Cardiac septum (tissue), 1 donor: ENCODE data around the gene FBXO9. TPM values are rescaled to one million over a fixed set of nuclear protein-coding genes. Genes with fewer than 3 reads are reported as not detected.

Source experiments
- DNase-seq: peaks from one replicate; pipeline ENCODE4 v3.0.0-alpha.2; 2020; ENCODE audit warnings: low spot score
- intact Hi-C: fragments of 100-400 bp; cut with DNase I; formaldehyde crosslinking; loops from one replicate; pipeline ENCODE4 v1.14.0; 2022
- total RNA-seq: library from RNA; stranded (reverse); fragmentation: NEBNext Ultra II Directional; extraction: Animal tissue kit (Norgen Biotek cat#: 25700); gene quantifications from one replicate; pipeline ENCODE4 v1.2.1, GENCODE V29; 2021
- donor health status: DM: no; HTN: no; CAD: no.

FBXO9 gene
- total RNA-seq, 1 donor from 2014 or later = 96.4 TPM

DNA sequence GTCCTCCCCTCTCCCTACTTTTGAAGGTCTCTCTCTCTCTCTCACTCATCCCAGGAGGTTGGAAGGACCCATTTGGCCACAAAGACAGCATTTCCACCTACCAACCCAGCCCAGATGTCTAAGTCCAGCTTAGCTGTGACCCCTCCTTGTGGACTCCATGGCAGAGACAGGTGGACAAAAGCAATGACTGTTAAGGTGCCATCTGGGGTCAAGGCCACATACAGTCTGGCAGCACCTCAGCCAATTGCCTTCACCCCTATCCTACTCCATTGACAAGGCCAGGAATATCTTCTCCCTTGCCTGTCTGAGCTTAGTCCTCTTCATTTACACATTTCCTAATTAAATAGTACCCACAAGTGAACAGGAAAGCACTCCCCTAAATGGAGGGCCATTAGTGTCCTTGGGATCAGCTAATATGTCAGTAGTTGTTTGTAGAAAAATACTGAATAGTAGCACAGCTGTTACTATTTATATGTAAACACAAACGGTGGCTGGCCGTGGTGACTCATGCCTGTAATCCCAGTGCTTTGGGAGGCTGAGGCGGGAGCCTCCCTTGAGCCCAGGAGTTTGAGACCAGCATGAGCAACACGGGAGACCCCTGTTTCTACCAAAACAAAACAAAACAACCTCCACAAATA is 54.7 kb downstream of the FBXO9 start:
- DNase-seq = no peak
- intact Hi-C loops = no loop called here

DNA sequence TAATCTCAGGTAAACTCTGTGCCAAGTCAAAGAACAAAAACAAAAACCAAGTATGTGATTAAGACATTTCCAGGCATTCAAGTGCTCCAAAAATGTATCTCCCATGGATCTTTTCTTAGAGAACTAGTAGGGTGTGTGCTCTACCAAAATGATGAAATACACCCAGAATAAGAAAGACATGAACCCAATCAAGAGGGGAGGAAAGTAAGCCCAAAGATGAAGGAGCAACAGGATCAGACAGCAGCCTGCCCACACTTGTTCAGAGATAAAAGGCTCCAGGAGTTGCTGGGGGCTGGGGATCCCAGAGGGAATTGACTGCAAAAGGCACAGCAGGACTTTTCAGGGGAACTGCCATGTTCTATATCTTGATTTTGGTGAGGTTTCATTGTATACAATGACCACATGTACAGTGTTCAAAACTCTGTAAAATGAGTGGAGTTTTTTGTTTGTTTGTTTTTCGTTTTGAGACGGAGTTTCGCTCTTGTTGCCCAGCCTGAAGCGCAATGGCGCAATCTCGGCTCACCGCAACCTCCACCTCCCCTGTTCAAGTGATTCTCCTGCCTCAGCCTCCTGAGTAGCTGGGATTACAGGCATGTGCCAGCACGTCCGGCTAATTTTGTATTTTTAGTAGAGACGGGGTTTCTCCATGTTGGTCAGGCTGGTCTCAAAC is 59.1 kb downstream of the FBXO9 start:
- no peak for DNase-seq
- intact Hi-C loops = no loop called here

DNA sequence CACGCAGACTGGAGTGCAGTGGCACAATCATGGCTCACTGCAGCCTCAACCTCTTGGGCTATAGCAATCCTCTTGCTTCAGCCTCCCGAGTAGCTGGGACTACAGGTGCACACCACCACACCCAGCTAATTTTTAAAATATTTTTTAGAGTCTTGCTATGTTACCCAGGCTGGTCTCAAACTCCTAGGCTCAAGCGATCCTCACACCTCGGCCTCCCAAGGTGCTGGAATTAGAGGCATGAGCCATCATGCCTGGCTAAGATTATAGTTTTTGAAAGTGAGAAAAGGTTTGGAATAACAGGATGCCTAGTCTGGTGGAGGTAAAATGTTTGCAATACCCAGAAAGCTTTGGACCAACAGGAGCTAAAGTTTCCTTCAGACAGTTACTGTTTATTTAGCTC is 60.1 kb downstream of the FBXO9 start:
- intact Hi-C loops = no loop called here
- DNase-seq = no peak

DNA sequence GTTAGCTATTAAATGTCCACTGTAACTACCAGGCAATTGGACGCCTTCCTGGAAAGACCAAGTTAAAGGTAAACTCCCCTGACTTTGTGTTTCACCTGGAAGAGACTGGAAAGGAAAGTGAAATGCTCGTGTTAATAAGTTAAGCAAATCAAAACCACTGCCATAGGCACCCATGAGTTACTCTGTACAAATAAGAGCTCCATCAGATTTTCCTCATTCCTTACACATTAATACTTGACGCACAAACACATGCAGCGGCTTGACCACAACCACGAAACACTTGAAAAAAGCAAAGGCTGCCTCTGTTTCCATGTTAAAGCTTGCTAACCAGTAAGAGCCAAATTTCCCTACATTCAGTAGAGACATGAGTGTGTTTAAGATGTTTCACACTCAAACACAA is 63.6 kb downstream of the FBXO9 start:
- intact Hi-C loops = no loop called here
- no peak for DNase-seq

DNA sequence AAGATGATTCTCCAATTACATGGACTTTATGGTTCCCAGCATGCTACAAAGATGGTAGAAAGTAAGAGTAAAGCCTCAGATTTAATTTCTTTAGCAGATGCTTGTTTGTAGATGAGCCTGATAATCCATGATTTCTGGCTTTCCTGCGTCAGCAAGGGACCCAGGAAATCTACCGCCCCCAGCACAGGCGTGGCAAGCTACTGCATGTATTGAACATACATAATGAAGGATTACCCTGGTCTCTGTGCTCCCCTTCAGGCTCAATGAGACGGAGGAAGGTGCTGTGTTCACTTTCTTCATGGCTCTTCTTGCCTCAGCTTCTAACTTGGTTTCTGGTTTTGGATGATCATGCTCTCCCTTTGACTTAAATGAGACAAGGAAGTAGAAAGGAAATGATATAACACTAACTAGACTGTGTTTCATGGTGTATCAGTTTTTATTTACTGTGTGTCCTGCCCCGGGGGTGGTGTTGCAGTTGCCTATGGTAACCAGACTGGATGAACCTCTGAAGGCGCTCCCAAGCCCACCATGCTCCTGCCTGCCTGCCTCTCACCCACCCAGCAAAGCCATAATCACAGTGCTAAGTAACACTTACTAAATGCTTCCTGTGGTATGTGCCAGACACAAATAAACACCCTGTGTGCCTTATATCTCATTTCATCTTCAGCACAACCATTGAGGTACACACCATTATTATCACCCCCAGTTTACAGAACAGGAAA is 65.5 kb downstream of the FBXO9 start:
- intact Hi-C loops = no loop called here

DNA sequence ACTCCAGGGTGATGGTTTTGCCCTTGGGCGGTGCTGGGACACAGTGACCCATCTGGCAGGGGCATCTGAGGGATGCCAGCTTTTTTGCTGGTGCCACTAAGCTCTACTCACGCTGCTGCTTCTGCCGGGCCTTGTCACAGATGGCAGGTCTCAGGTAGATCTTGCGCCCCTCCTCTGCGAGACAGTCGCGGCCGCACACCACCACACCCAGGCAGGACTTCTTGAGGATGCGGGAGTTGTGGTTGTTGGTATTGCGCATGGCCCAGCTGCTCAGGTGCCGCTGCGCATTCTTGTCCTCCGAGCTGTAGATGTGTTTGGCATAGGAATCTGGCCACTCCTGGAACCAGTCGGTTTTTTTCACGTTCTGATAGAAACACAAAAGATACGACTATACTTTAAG is 68.8 kb downstream of the FBXO9 start:
- intact Hi-C loops = no loop called here
- DNase-seq = no peak

More for the DNA sequence above, 65.5 kb downstream of the FBXO9 start:
- no peak for DNase-seq

DNA sequence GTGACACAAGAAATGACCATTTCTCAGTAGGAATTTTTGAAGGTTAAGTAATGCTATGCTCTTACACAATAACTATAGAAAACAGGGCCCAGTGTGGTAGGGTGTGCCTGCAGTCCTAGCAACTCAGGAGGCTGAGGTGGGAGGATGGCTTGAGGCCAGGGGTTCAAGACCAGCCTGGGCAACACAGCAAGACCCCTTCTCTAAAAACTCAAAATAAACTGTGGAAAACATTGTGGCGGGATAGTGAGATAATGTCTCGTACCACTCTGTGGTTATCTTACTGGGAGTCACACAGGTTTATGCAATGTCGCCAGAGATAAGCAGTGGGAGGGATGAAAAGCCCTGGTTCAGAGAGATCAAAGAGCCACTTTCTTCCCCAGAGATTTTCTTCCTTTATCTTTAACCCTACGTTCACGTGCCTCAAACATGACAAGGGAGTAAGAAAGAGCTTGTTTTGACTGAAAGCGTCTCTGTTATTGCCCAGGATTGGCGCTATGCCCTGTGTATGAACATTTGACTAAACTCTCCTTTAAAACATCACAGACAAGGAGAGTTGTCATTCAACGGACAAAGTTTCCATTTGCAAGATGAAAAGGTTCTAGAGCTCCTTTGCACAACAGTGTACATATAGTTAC is 69.5 kb downstream of the FBXO9 start:
- intact Hi-C loops = no loop called here
- no peak for DNase-seq

DNA sequence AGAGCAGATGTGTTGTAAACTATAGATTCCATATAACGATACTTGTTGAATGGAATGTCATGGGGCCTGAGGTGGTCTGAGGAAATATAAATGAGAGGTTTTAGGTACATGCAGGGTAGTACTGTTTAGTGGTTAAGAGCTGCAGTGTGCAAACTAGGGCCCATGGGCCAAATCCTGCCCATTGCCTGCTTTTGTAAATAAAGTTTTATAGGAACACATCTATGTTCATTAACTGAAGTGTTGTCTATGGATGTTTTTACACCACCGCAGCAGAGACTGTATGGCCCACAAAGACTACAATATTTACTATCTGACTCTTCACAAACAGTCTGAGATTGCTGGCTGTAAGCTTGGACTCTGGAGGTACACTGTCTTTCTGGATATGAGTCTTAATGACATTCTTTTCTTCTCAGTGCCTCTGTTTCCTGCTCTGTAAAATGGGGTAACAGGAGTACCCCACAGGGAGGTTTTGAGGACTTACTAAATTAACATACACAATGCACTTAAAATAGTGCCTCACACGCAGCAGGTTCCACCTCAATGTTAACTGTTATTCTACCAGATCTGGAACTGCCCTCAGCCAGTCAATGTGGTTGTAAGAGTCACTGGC is 70.9 kb downstream of the FBXO9 start:
- intact Hi-C loops = no loop called here
- no peak for DNase-seq

DNA sequence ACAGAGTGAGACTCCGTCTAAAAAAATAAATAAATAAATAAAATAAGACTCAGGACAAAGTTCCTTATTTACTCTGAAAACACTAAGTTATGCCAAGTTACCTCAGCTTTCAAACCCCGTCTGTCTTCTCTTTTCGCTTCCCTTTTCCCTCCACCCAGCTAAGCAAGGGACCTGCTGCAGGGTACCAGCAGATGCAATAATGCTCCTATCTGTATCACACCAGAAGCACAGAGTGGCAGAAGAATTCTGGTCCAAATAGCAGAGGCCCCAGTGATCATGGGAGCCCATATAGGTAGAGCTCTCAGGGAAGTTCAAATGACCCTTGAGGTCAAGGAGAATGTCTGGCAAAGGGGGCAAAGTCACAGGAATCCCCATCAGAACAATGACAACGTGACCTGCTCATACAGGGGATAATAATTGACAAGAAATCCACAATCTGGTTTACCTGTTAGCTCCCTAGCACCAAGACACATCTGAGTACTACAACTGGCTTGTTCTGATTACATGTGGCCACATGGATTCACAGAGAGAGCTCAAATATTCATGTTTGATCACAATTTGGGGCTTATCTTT is 74.7 kb downstream of the FBXO9 start:
- intact Hi-C loops = no loop called here
- no peak for DNase-seq

DNA sequence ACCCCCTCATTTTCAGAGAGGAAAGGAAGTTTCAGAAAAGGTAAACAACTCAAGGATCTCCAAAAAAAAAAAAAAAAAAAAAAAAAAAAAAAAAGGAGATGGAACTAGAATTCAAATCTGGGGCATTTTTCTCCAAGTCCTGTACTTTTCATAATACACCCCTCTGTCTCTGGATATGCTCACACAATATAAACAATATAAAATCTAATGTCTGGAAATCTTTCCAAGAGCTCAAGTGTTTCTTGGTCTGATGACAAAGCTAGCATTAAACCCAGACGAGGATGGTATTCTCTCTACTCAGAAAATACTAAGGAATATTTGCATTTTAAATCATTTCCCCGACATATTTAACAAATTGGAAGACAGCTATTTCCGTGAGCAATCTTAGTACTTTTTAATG is 77.6 kb downstream of the FBXO9 start:
- intact Hi-C loops = no loop called here
- no peak for DNase-seq

DNA sequence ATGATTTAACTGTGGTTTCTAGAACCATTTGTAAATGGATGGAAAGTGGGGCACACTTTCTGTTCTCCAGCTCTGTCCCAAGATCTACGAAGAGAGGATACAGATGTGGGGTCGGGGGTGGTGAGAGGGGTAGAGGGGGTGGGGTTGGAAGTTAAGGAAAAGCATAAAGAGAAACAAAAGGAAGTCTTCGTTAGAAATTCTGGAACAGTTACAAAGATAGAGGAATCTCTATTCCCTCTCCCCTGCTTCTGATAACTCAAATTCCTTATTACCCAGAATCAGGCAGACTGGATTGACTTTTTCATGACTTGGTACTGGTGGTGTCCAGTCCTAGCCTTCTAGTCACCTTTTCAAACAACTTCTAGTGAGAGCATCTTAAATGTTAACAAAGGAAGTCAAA is 78.5 kb downstream of the FBXO9 start:
- intact Hi-C loops = no loop called here
- DNase-seq = no peak

DNA sequence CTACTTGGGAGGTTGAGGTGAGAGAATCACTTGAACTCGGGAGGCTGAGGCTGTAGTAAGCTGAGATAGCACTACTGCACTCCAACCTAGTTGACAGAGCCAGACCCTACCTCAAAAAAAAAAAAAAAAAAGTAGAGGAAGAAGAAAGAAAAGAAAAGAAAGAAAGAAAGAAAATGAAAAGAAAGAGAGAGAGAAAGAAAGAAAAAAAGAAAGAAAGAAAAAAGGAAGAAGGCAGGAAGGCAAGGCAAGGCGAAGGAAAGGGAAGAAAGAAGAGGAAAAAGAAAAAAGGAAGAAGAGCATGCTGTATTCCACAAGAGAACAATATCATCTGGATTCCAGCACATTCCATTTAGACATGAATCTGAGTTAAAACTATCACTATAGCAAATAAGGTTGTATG is 79.6 kb downstream of the FBXO9 start:
- DNase-seq = no peak
- intact Hi-C loops = no loop called here

DNA sequence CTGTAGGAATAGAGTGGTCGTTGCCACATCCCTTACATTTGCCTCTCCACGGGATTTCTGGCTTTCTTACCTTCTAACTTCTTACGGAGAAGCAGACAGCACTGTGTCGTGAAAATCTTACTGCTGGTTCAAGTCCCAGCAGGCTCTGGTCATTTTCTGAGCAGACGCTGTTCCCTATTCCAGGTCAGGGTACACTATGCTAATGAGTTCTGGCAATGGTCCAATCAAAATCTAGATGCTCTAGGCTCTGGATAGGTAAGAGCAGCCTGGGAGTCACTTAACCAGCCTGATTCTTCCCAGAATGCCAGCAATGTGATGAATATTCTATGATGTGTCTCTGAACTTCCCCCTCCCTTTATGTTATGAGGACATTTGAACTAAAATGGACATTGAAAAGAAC is 83.5 kb downstream of the FBXO9 start, which contains the start of gene GCM1:
Gene GCM1 (minus strand): TSS at position 158 of the 400 bp plus-strand sequence. CDS start 3,209 bp downstream, outside the sequence.
- intact Hi-C loops = no loop called here
- no peak for DNase-seq

Other genes starting within 250 kb of the FBXO9 start
- gene GSTA5, start 224.6 kb upstream of the FBXO9 start, total RNA-seq = not detected
- not detected for gene GSTA3, start 155.7 kb upstream of the FBXO9 start, total RNA-seq
- gene GSTA4, start 70.1 kb upstream of the FBXO9 start, total RNA-seq = 10.1 TPM
- 9.7 TPM for gene CILK1, start 3.6 kb upstream of the FBXO9 start, total RNA-seq
- not detected for gene GCM1, start 83.4 kb downstream of the FBXO9 start, total RNA-seq